Activated T-cell treated with anti-CD3 and anti-CD28 coated beads, Interleukin-2, amount 50 U/mL, for 24 hours (primary cell): ENCODE measurements around the gene WDCP.
"Not testable (repeated sequence)": the region's sequence is repeated elsewhere in the genome, so short reads cannot be mapped to it uniquely, and the experiment has no call there.

Experiments
- DNase-seq: peaks from one replicate; pipeline ENCODE4 v3.0.0-alpha.2; 2020
- H3K27ac Mint-ChIP-seq: 2 replicates; pipeline ENCODE4 v1.8.0; 2020; ENCODE audit warnings: mild to moderate bottlenecking, mixed read lengths
- H3K27me3 Mint-ChIP-seq: 2 replicates; pipeline ENCODE4 v1.8.0; 2020; ENCODE audit warnings: mixed read lengths
- H3K36me3 Mint-ChIP-seq: 2 replicates; pipeline ENCODE4 v1.8.0; 2020; ENCODE audit warnings: low read depth, mixed read lengths
- H3K4me1 Mint-ChIP-seq: 2 replicates; pipeline ENCODE4 v1.8.0; 2020; ENCODE audit warnings: low read depth, mixed read lengths
- H3K4me3 Mint-ChIP-seq: 2 replicates; pipeline ENCODE4 v1.8.0; 2020; ENCODE audit warnings: mild to moderate bottlenecking, moderate library complexity, mixed read lengths
- H3K9me3 Mint-ChIP-seq: 2 replicates; pipeline ENCODE4 v1.8.0; 2020; ENCODE audit warnings: mixed read lengths

The WDCP gene, protein sequence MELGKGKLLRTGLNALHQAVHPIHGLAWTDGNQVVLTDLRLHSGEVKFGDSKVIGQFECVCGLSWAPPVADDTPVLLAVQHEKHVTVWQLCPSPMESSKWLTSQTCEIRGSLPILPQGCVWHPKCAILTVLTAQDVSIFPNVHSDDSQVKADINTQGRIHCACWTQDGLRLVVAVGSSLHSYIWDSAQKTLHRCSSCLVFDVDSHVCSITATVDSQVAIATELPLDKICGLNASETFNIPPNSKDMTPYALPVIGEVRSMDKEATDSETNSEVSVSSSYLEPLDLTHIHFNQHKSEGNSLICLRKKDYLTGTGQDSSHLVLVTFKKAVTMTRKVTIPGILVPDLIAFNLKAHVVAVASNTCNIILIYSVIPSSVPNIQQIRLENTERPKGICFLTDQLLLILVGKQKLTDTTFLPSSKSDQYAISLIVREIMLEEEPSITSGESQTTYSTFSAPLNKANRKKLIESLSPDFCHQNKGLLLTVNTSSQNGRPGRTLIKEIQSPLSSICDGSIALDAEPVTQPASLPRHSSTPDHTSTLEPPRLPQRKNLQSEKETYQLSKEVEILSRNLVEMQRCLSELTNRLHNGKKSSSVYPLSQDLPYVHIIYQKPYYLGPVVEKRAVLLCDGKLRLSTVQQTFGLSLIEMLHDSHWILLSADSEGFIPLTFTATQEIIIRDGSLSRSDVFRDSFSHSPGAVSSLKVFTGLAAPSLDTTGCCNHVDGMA

DNA sequence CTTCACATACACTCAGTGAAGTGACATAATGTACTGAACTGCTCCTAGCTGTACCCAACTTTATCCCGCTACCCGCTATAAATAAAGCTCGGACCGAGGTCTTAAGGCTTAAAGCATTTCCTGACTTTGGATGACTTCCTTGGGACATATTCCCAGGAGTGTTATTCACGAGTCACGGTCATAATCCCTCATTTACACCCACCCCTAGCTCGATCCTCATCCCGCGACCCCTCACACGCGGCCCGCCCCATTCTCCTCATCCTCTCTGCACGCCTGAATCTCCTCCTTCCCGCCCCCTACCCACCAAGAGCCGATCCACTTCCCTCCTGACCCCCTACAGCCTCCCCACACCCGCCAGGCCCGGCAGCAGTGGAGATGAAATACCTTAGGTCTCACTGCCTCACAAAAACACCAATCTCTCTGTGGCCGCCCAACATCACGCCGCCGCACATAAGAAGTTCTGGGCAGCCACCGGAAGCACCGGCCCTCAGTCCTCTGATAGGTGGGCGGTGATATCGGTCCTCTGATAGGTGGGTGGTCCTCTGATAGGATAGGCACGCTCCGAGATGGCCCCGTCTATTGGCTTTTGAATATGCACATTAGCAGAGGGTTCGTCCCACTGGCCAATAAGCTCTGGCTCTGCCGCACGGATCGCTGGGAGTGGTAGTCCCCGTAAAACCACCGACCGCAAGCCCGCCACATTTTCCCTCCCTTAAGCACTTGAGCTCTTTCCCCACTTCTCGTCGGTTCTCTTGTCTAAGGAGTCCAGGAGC is at the start of gene WDCP:
WDCP (minus strand) TSS at position 462 of the 773 bp plus-strand sequence. CDS start 7,897 bp downstream, outside the sequence.
- DNase-seq, result peak; percentile 87
- Mint-ChIP-seq H3K27ac (peak within 1 kb of the TSS; percentile 94), H3K27me3 (peaks cover 7% of the 10 kb centered on the region), H3K4me1 (peaks cover 22% of the 10 kb centered on the region), H3K4me3 (peak within 1 kb of the TSS; percentile 96), H3K9me3 (no peaks in the 10 kb centered on the region), H3K36me3 (peaks cover 10% of the 10 kb centered on the region)

DNA sequence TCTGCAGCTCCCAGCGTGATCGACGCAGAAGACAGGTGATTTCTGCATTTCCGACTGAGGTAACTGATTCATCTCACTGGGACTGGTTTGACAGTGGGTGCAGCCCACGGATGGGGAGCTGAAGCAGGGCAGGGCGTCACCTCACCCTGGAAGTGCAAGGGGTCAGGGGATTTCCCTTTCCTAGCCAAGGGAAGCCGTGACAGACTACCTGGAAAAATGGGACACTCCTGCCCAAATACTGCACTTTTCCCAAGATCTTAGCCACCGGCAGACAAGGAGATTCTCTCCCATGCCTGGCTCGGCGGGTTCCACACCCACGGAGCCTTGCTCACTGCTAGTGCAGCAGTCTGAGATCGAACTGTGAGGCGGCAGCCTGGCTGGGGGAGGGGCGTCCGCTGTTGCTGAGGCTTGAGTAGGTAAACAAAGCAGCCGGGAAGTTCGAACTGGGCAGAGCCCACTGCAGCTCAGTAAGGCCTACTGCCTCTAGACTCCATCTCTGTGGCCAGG is 48.0 kb upstream of the WDCP start:
- H3K4me1 Mint-ChIP-seq, H3K27ac Mint-ChIP-seq, DNase-seq, H3K4me3 Mint-ChIP-seq, H3K9me3 Mint-ChIP-seq, H3K27me3 Mint-ChIP-seq: not testable (repeated sequence)
- peaks cover 24% of the 10 kb centered on the region for H3K36me3 Mint-ChIP-seq

DNA sequence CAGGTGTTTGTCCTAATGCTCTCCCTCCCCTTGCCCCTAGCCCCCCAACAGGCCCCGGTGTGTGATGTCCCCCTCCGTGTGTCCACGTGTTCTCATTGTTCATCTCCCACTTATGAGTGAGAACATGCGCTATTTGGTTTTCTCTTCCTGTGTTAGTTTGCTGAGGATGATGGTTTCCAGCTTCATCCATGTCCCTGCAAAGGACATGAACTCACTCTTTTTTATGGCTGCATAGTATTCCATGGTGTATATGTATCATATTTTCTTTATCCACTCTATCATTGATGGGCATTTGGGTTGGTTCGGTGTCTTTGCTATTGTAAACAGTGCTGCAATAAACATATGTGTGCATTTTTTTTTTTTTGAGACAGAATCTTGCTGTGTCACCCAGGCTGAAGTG is 46.1 kb upstream of the WDCP start:
- H3K27ac Mint-ChIP-seq, H3K9me3 Mint-ChIP-seq, H3K27me3 Mint-ChIP-seq, H3K4me3 Mint-ChIP-seq, H3K4me1 Mint-ChIP-seq, DNase-seq: not testable (repeated sequence)
- peaks cover 22% of the 10 kb centered on the region for H3K36me3 Mint-ChIP-seq

DNA sequence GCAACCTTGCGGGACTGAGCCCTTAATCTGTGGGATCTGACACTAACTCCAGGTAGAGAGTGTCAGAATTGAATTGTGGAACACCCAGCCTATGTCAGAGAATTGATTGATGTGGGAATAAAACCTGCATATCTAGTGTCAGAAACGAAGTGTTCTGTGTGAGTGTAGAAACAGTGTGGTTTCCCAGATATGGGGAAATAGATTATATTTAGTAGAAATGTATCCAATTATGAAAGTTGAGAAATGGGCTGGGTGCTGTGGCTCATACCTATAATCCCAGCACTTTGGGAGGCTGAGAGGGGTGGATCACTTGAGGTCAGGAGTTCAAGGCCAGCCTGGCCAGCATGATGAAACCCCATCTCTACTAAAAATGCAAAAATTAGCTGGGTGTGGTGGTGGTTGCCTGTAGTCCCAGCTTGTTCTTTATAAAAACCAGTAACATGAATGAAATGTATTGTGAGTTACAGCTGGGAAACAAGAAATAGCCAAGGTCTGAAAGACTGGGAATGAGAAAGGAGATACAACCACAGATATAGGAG is 41.7 kb upstream of the WDCP start:
- H3K27ac Mint-ChIP-seq, result no peak overlapping the region
- DNase-seq, result no peak
- H3K36me3 Mint-ChIP-seq, result peaks cover 5% of the 10 kb centered on the region
- H3K4me3 Mint-ChIP-seq, result no peak overlapping the region
- peaks cover 10% of the 10 kb centered on the region for H3K4me1 Mint-ChIP-seq
- no peaks in the 10 kb centered on the region for H3K9me3 Mint-ChIP-seq
- no peaks in the 10 kb centered on the region for H3K27me3 Mint-ChIP-seq

DNA sequence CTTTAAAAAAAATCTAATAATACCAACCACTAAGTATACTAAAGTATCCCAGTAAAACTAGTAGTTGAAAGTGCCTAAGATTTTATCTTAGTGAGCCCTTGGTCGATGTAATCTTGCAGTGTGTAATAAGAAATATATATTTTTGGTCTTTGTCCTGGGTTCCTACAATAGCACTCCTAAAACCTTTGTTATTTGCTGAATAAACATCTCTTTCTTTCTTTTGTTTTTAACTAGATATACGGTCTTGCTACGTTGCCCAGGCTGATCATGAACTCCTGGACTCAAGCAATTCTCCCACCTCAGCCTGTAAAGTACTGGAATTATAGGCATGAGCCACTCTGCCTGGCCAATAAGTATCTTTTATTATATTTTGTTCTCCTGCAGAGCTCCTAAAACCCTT is 39.8 kb upstream of the WDCP start:
- no peak overlapping the region for H3K4me3 Mint-ChIP-seq
- peaks cover 18% of the 10 kb centered on the region for H3K4me1 Mint-ChIP-seq
- no peaks in the 10 kb centered on the region for H3K9me3 Mint-ChIP-seq
- DNase-seq, result no peak
- peaks cover 10% of the 10 kb centered on the region for H3K36me3 Mint-ChIP-seq
- no peak overlapping the region for H3K27ac Mint-ChIP-seq
- no peaks in the 10 kb centered on the region for H3K27me3 Mint-ChIP-seq

DNA sequence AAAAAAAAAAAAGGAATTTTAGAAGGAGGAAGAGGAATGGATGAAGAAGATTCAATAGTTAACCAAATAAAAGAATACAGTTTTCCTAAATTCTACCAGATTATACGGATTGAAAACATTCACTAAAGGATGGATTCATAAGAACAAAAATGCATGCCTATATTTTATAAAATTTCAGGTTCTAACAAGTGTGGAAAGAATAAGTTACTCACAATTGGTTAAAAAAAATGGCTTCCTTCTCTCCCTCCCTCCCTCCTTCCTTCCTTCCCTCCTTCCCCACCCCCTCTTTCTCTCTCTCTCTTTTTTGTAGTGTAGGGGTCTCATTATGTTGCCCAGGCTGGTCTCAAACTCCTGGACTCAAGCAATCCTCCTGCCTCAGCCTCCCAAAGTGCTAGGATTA is 39.0 kb upstream of the WDCP start:
- no peaks in the 10 kb centered on the region for H3K27me3 Mint-ChIP-seq
- no peak for DNase-seq
- H3K4me1 Mint-ChIP-seq, result peaks cover 18% of the 10 kb centered on the region
- no peak overlapping the region for H3K27ac Mint-ChIP-seq
- H3K9me3 Mint-ChIP-seq, result no peaks in the 10 kb centered on the region
- H3K4me3 Mint-ChIP-seq, result no peak overlapping the region
- H3K36me3 Mint-ChIP-seq, result peaks cover 10% of the 10 kb centered on the region

DNA sequence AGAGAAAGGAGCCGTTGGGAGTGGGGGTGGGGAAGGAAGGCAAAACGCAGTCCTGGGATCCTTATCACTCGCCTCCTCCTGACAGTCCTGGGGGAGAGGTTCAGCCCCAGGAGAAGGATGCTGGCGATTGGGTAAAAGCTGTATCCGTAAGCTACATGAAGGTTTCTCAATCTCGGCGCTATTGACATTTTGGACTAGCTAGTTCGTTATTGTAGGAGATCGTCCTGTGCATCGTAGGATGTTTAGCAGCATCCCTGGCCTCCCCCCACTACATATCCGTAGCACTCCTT is 38.0 kb upstream of the WDCP start:
- Mint-ChIP-seq H3K4me3 (peak overlapping the region; percentile 84), H3K36me3 (peaks cover 14% of the 10 kb centered on the region), H3K27ac (no peak overlapping the region), H3K9me3 (no peaks in the 10 kb centered on the region), H3K27me3 (no peaks in the 10 kb centered on the region), H3K4me1 (peaks cover 18% of the 10 kb centered on the region)
- DNase-seq, result no peak

DNA sequence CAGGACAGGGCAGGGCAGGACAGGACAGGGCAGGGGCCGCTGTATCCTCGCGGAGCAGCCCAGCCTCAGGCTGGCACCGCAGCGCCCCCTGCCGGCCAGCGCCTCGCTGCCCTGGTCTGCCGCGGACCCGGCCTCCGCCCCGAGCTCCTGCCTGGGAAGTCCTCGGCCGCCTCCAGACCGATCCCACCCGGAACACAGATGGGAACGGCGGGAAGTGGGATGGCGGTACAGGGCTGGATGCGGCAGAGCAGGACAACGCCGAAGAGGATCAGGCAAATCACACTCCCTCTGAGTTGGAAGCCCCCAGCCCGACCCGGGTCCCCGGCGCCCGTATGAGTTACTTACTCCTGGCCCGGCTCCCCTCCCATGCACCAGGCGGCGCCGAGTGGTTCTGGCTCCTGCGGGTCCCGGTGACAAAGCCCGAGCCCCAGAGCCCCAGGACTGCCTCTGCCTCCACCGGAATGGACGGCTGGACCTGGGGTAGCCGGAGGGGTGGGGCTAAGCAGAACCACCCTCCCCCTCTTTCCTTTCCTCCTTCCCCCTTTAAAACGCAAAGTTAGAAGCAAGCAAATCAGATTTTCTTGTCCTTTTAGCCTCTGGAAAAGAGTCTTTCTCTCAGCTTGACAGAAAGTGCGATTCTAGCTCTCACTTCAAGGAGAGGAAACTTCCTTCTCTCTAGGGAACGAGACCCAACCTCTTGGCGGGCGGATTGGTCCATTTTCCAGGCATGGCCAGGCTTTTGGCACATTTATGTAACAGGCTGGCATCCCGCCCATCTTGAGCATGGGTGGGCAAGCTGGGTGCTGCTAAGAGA is 37.4 kb upstream of the WDCP start, which contains the start of gene TP53I3:
TP53I3 (minus strand) TSS at position 449 of the 814 bp plus-strand sequence. CDS start 508 bp downstream, outside the sequence.
- H3K27me3 Mint-ChIP-seq, result no peaks in the 10 kb centered on the region
- H3K4me3 Mint-ChIP-seq, result peak within 1 kb of the TSS; percentile 84
- H3K9me3 Mint-ChIP-seq, result no peaks in the 10 kb centered on the region
- peak; percentile 92 for DNase-seq
- peaks cover 18% of the 10 kb centered on the region for H3K4me1 Mint-ChIP-seq
- H3K27ac Mint-ChIP-seq, result peak within 1 kb of the TSS; percentile 84
- H3K36me3 Mint-ChIP-seq, result peaks cover 14% of the 10 kb centered on the region

DNA sequence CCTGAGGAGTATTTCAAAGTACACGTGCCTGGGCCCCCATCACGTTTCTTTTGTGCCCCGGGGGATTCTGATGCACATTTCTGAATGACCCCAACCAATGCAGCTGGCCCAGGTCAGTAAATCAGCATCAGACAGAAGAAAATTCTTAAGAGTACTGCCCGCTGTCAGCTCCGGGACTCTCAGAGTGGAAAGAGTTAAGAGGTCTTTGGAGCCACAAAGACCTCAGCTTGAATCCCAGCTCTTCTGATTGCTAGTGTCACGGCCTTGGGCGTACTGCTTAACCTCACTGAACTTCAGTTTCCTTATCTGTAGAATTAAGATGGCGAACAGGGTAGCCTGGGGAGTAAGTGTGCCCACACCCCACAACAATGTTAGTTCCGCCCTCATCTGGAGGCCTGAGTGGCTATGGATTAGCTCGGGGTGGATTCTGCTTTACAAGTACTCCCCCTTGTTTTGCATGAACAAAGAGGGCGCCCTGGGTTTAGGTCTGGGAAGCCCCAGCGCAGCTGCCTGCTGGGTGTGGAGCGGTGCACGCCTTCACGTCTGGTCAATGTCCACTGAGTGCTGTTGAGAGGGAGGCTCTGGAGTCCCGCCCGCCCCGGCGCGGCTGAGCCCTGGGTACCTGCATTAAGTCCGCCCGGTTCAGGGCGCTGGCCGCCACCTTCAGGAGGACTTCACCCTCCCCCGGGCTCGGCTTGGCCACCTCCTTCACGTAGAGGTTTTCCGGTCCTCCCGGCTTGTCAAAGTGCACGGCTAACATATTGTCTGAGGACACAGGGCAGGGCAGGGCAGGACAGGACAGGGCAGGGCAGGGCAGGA is 36.6 kb upstream of the WDCP start:
- Mint-ChIP-seq H3K36me3 (peaks cover 14% of the 10 kb centered on the region), H3K27ac (peak overlapping the region; percentile 84), H3K9me3 (no peaks in the 10 kb centered on the region), H3K4me1 (peaks cover 18% of the 10 kb centered on the region), H3K4me3 (peak overlapping the region; percentile 84), H3K27me3 (no peaks in the 10 kb centered on the region)
- no peak for DNase-seq

DNA sequence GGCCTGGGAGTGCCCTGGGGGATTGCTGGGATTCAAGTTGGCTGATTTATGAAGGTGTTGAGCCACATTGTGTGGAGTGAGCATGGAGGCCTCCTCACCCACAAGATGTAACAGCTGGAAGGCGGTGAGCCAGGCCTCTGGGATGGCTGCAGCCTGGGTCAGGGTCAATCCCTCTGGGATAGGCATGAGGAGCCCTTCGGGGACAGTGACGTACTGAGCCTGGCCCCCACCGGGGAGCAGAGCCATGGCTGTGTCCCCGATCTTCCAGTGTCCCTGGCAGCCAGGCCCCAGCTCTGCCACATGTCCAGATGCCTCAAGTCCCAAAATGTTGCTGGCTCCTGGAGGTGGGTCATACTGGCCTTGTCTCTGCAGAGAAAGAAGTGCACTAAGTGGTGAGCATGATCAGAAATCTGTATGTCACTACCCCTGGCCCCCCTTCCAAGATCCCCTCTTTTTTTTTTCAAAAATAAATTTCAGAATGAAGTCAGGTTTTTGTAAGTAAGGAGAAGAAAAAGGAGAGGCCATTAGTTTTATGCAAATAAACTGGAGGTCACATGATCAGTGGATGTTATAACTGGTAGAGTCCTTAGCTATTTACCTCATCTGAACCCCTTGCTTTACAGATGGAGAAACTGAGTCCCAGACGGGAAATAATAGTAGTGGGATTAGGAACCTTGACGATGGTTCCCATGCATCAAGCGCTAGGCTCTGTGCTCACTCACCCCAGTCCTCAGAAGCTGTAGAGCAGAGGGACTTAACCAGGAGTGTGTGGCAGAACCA is 35.8 kb upstream of the WDCP start:
- H3K9me3 Mint-ChIP-seq, result no peaks in the 10 kb centered on the region
- H3K27me3 Mint-ChIP-seq, result no peaks in the 10 kb centered on the region
- H3K27ac Mint-ChIP-seq, result peak overlapping the region; percentile 84
- peaks cover 14% of the 10 kb centered on the region for H3K36me3 Mint-ChIP-seq
- DNase-seq, result no peak
- H3K4me3 Mint-ChIP-seq, result peak overlapping the region; percentile 84
- peaks cover 18% of the 10 kb centered on the region for H3K4me1 Mint-ChIP-seq

DNA sequence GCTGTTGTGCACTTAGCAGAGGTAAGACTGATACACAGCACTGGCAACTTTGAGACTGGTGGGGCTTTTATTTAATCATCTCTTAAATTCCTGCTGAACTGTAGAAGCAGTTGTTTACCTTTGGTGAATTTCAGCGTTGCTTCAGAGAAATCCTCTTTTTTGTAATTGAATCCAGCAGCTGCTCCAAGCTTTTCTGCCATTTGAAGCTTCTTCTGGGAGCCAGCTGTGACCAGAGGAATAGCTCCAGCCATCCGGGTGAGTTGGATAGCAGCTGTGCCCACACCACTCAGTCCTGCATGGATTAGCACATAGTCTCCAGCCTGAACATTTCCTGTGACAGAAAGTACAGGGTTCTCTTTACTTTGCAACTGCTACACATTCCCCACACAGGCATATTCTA is 33.5 kb upstream of the WDCP start:
- H3K36me3 Mint-ChIP-seq, result peaks cover 17% of the 10 kb centered on the region
- H3K9me3 Mint-ChIP-seq, result no peaks in the 10 kb centered on the region
- DNase-seq, result no peak
- H3K4me1 Mint-ChIP-seq, result peaks cover 26% of the 10 kb centered on the region
- H3K4me3 Mint-ChIP-seq, result no peak overlapping the region
- no peaks in the 10 kb centered on the region for H3K27me3 Mint-ChIP-seq
- H3K27ac Mint-ChIP-seq, result no peak overlapping the region

DNA sequence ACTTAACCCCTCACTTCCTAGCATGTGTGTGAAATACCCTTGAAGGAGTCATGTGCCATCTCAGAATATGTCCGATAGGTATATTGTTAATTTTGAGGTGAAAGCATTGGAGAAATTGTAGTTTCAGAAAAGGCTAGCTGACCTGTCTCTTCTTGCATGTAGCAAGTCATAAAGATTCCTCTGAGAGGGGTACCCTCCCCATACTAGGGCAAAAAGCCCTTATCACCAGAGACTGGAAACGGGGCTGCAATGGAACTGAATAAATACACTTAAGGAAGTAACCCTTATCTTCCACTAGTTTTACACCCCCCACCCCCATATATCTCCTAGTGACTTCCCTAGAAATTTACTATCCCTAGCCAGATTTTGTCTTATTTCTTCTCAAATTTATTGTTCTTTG is 30.7 kb upstream of the WDCP start:
- Mint-ChIP-seq H3K27me3 (no peaks in the 10 kb centered on the region), H3K27ac (peak overlapping the region; percentile 71), H3K9me3 (no peaks in the 10 kb centered on the region), H3K36me3 (peaks cover 42% of the 10 kb centered on the region), H3K4me1 (peaks cover 34% of the 10 kb centered on the region), H3K4me3 (peak overlapping the region; percentile 98)
- DNase-seq, result no peak
